PFSK-1 (cell line): Measurements from ENCODE around the gene THSD4.

Experiments
- FOXP2 ChIP-seq: optimal IDR thresholded peaks from 2 replicates; pipeline ENCODE3; 2011; ENCODE audit warnings: borderline replicate concordance, control low read depth, inconsistent platforms; ENCODE audit not compliant: insufficient read depth; ENCODE audit errors: extremely low read length, extremely low read depth
- POLR2AphosphoS5 ChIP-seq: IDR thresholded peaks from 2 replicates; pipeline ENCODE4 v1.6.1; 2012; ENCODE audit warnings: low read depth, mild to moderate bottlenecking, control low read depth, low read length, moderate library complexity
- REST ChIP-seq, 2 experiments: IDR thresholded peaks; 2 replicates each; pipeline versions ENCODE4 v1.6.1 to v1.8.0; 2011 to 2012; ENCODE audit warnings: low read depth in 2 of 2, low read length in 2 of 2, control low read depth in 1 of 2, inconsistent platforms in 1 of 2, mild to moderate bottlenecking in 1 of 2, moderate library complexity in 1 of 2; ENCODE audit not compliant: insufficient read depth in 1 of 2
- SIN3A ChIP-seq: IDR thresholded peaks from 2 replicates; pipeline ENCODE4 v1.6.1; 2012; ENCODE audit warnings: mild to moderate bottlenecking, low read length, moderate library complexity, borderline replicate concordance; ENCODE audit not compliant: insufficient read depth
- TAF1 ChIP-seq: IDR thresholded peaks from 2 replicates; pipeline ENCODE4 v1.6.1; 2012; ENCODE audit warnings: low read length, control low read depth, borderline replicate concordance; ENCODE audit not compliant: insufficient read depth

The THSD4 gene

DNA sequence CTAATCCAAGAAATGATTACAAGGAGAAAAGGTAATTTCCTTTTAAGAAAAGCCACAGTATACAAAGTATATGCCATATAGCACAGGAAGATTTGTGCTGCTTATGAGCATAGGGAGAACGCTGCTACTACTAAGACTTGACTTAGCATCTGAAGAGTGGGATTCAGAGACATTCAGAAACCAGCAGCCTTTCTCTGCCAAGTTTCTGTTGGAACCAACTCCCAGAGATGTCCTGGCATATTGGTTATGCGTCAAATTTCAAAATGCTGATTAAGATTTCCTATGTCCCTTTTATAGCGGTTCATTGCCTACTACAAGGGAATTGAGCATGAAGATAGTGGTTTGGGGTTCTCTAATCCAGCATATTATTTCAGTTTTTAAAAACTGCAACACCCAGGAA, 700.0 kb downstream of the THSD4 start:
- no peak for TF ChIP-seq FOXP2
- no peak for TF ChIP-seq REST (IDR thresholded peaks at IDR 0.05; ENCODE audit: insufficient read depth in 1 of 2, low read depth in 2 of 2, low read length in 2 of 2)
- no peak for TF ChIP-seq SIN3A
- no peak for TF ChIP-seq TAF1
- TF ChIP-seq POLR2AphosphoS5 = no peak

DNA sequence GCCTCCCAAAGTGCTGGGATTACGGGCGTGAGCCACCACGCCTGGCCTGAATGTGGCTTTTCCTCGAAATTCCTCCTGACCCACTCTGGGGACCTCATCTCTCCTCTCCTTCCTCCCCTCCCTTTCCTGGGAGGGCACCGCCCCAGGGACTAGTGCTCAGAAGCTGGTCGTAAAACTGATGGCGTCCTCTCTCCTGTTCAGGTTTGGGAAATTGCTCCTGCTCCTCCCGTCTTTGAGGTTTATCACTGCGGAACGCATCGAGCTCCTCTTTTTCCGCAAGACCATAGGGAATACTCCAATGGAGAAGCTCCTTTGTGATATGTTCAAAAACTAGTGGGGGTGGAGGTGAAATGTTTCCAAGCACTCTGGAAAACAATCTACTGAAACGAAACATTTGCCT, 702.1 kb downstream of the THSD4 start:
- TF ChIP-seq POLR2AphosphoS5 (no peak), TAF1 (no peak), SIN3A (no peak), FOXP2 (no peak), REST (IDR thresholded peaks at IDR 0.05; ENCODE audit: insufficient read depth in 1 of 2, low read depth in 2 of 2, low read length in 2 of 2) (no peak)

- no peak for TF ChIP-seq FOXP2
- no peak for TF ChIP-seq REST (IDR thresholded peaks at IDR 0.05; ENCODE audit: insufficient read depth in 1 of 2, low read depth in 2 of 2, low read length in 2 of 2)
- no peak for TF ChIP-seq POLR2AphosphoS5
- no peak for TF ChIP-seq SIN3A
- TF ChIP-seq TAF1 = no peak
These were observed 704.9 kb downstream of the THSD4 start for GRCh38 chr15:71820127-71820526.

DNA sequence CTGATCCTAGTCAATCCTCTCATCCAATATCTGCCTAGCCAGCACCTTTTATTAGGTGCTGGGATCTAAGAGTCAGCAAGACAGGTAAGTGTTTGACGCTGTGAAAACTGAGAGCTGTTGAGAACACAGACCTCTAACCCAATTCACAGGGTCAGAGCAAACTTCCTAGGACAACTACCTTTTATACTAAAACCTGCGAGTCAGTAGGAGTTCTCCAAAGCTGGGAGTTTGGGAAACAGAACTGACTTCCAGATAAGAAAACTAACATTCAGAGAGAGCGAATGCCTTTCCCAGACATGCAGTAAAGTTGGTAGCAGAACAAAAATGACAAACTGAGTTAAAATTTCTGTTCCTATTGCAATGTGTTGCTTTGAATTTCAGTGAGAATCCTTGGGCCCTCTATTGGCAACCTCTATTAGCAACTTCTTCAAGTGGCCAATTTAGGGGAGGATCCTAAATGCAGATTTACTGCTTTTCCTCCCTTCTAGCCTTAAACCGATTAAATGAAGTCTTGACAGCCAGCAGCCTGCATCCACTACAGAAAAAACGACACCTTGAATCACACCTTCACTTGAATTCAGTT, 706.4 kb downstream of the THSD4 start:
- no peak for TF ChIP-seq FOXP2
- TF ChIP-seq POLR2AphosphoS5 = no peak

GRCh38 chr15:71822890-71823630, 707.8 kb downstream of the THSD4 start:
- no peak for TF ChIP-seq POLR2AphosphoS5
- no peak for TF ChIP-seq REST (IDR thresholded peaks at IDR 0.05; ENCODE audit: insufficient read depth in 1 of 2, low read depth in 2 of 2, low read length in 2 of 2)
- no peak for TF ChIP-seq TAF1
- no peak for TF ChIP-seq SIN3A
- no peak for TF ChIP-seq FOXP2
